Activated T-helper 1 cell treated with anti-CD3 and anti-CD28 coated beads, Interleukin-12 subunit alpha, Interleukin-12 subunit beta, Interleukin-2, Interleukin-4 antibody, amounts not matched to agents 30 ng/mL and 10 ng/mL and 1 ng/mL, durations not matched to agents 14 hours and 24 hours and 36 hours (primary cell): ENCODE measurements around the gene MYO18A. TPM values are rescaled to one million over a fixed set of nuclear protein-coding genes. Genes with fewer than 3 reads are reported as not detected.

ENCODE experiments used
- DNase-seq: peaks from one replicate; pipeline ENCODE4 v3.0.0; 2021; ENCODE audit warnings: low spot score
- H3K27ac Mint-ChIP-seq: one replicate; pipeline ENCODE4 v1.8.0; 2021; ENCODE audit warnings: mild to moderate bottlenecking, mixed read lengths
- H3K27me3 Mint-ChIP-seq: one replicate; pipeline ENCODE4 v1.8.0; 2022; ENCODE audit warnings: mild to moderate bottlenecking, moderate library complexity, mixed read lengths; ENCODE audit not compliant: insufficient read depth
- H3K36me3 Mint-ChIP-seq: one replicate; pipeline ENCODE4 v1.8.0; 2021; ENCODE audit warnings: low read depth, mixed read lengths
- H3K4me1 Mint-ChIP-seq: one replicate; pipeline ENCODE4 v1.8.0; 2021; ENCODE audit warnings: low read depth, mixed read lengths
- H3K4me3 Mint-ChIP-seq: one replicate; pipeline ENCODE4 v1.8.0; 2021; ENCODE audit warnings: mild to moderate bottlenecking, moderate library complexity, mixed read lengths
- H3K9me3 Mint-ChIP-seq: one replicate; pipeline ENCODE4 v1.8.0; 2021; ENCODE audit warnings: mixed read lengths
- intact Hi-C: fragments of 100-400 bp; cut with micrococcal nuclease; formaldehyde crosslinking; loops from one replicate; pipeline ENCODE4 v1.15.1; 2024
- total RNA-seq: library from RNA; stranded (reverse); gene quantifications from 2 replicates; pipeline ENCODE4 v1.2.3, GENCODE V29; 2022

The MYO18A gene
- total RNA-seq, 1 donor from 2014 or later, result 40.5 TPM

- intact Hi-C loops, result loop anchor here (5.0 kb wide), 1 partner anchor 408 kb away; the partner anchor contains the start of genes NEK8 and TLCD1
These were observed 44.7 kb downstream of the MYO18A start for GRCh38 chr17:29135464-29135863.

GRCh38 chr17:29133121-29133713 is 47.0 kb downstream of the MYO18A start:
- H3K27me3 Mint-ChIP-seq, result no peaks in the 10 kb centered on the region
- H3K36me3 Mint-ChIP-seq, result peaks cover 14% of the 10 kb centered on the region
- intact Hi-C loops, result no loop called here
- H3K4me3 Mint-ChIP-seq, result no peak overlapping the region
- no peak for DNase-seq
- H3K4me1 Mint-ChIP-seq, result peaks cover 44% of the 10 kb centered on the region
- H3K9me3 Mint-ChIP-seq, result no peaks in the 10 kb centered on the region
- no peak overlapping the region for H3K27ac Mint-ChIP-seq

More at GRCh38 chr17:29135464-29135863, 44.7 kb downstream of the MYO18A start:
- no peak overlapping the region for H3K4me3 Mint-ChIP-seq
- DNase-seq, result no peak
- peak overlapping the region; percentile 26 for H3K27ac Mint-ChIP-seq
- no peaks in the 10 kb centered on the region for H3K27me3 Mint-ChIP-seq
- peaks cover 67% of the 10 kb centered on the region for H3K4me1 Mint-ChIP-seq
- H3K9me3 Mint-ChIP-seq, result no peaks in the 10 kb centered on the region
- H3K36me3 Mint-ChIP-seq, result peaks cover 14% of the 10 kb centered on the region

- peaks cover 14% of the 10 kb centered on the region for H3K36me3 Mint-ChIP-seq
- no peaks in the 10 kb centered on the region for H3K27me3 Mint-ChIP-seq
- no peak overlapping the region for H3K4me3 Mint-ChIP-seq
- no peak for DNase-seq
- intact Hi-C loops, result no loop called here
- H3K9me3 Mint-ChIP-seq, result no peaks in the 10 kb centered on the region
- peaks cover 32% of the 10 kb centered on the region for H3K4me1 Mint-ChIP-seq
- H3K27ac Mint-ChIP-seq, result peak overlapping the region; percentile 64
These were observed 48.1 kb downstream of the MYO18A start for GRCh38 chr17:29131814-29132682.

- Mint-ChIP-seq H3K9me3 (no peaks in the 10 kb centered on the region), H3K4me1 (peaks cover 16% of the 10 kb centered on the region), H3K27me3 (no peaks in the 10 kb centered on the region), H3K4me3 (no peak overlapping the region), H3K36me3 (peaks cover 8% of the 10 kb centered on the region), H3K27ac (no peak overlapping the region)
- DNase-seq, result no peak
- intact Hi-C loops, result no loop called here
These were observed 50.5 kb downstream of the MYO18A start for GRCh38 chr17:29129731-29130130.

- no peak for DNase-seq
- intact Hi-C loops, result no loop called here
- Mint-ChIP-seq H3K4me3 (no peak overlapping the region), H3K9me3 (no peaks in the 10 kb centered on the region), H3K27me3 (no peaks in the 10 kb centered on the region), H3K27ac (no peak overlapping the region), H3K36me3 (peaks cover 4% of the 10 kb centered on the region), H3K4me1 (peaks cover 16% of the 10 kb centered on the region)
These were observed 52.4 kb downstream of the MYO18A start for GRCh38 chr17:29127840-29128239.

- no peak overlapping the region for H3K4me3 Mint-ChIP-seq
- peaks cover 6% of the 10 kb centered on the region for H3K36me3 Mint-ChIP-seq
- intact Hi-C loops, result no loop called here
- no peak for DNase-seq
- no peak overlapping the region for H3K27ac Mint-ChIP-seq
- H3K4me1 Mint-ChIP-seq, result peaks cover 4% of the 10 kb centered on the region
- H3K27me3 Mint-ChIP-seq, result no peaks in the 10 kb centered on the region
- no peaks in the 10 kb centered on the region for H3K9me3 Mint-ChIP-seq
These were observed 53.8 kb downstream of the MYO18A start for GRCh38 chr17:29126268-29126930.

- no peaks in the 10 kb centered on the region for H3K4me1 Mint-ChIP-seq
- H3K27me3 Mint-ChIP-seq, result no peaks in the 10 kb centered on the region
- intact Hi-C loops, result no loop called here
- H3K9me3 Mint-ChIP-seq, result no peaks in the 10 kb centered on the region
- H3K36me3 Mint-ChIP-seq, result peaks cover 9% of the 10 kb centered on the region
- H3K4me3 Mint-ChIP-seq, result no peak overlapping the region
- DNase-seq, result no peak
- H3K27ac Mint-ChIP-seq, result no peak overlapping the region
These were observed 54.5 kb downstream of the MYO18A start for GRCh38 chr17:29125651-29126050.

GRCh38 chr17:29124925-29125273 is 55.3 kb downstream of the MYO18A start:
- H3K27ac Mint-ChIP-seq, result no peak overlapping the region
- no peaks in the 10 kb centered on the region for H3K4me1 Mint-ChIP-seq
- no peak for DNase-seq
- H3K9me3 Mint-ChIP-seq, result no peaks in the 10 kb centered on the region
- H3K27me3 Mint-ChIP-seq, result no peaks in the 10 kb centered on the region
- intact Hi-C loops, result loop anchor here (1.0 kb wide), 4 partner anchors 13 to 166 kb away; partner anchors contain the start of gene MYO18A
- H3K4me3 Mint-ChIP-seq, result no peak overlapping the region
- peaks cover 12% of the 10 kb centered on the region for H3K36me3 Mint-ChIP-seq

GRCh38 chr17:29124135-29124924 is 55.9 kb downstream of the MYO18A start:
- no peaks in the 10 kb centered on the region for H3K9me3 Mint-ChIP-seq
- H3K4me1 Mint-ChIP-seq, result no peaks in the 10 kb centered on the region
- no peak overlapping the region for H3K27ac Mint-ChIP-seq
- H3K4me3 Mint-ChIP-seq, result no peak overlapping the region
- intact Hi-C loops, result loop anchor here (1.0 kb wide), 4 partner anchors 14 to 167 kb away; partner anchors contain the start of gene MYO18A
- peaks cover 14% of the 10 kb centered on the region for H3K36me3 Mint-ChIP-seq
- peak; percentile 34 for DNase-seq
- H3K27me3 Mint-ChIP-seq, result no peaks in the 10 kb centered on the region

- Mint-ChIP-seq H3K4me3 (no peak overlapping the region), H3K36me3 (peaks cover 22% of the 10 kb centered on the region), H3K4me1 (no peaks in the 10 kb centered on the region), H3K27me3 (no peaks in the 10 kb centered on the region), H3K9me3 (no peaks in the 10 kb centered on the region), H3K27ac (no peak overlapping the region)
- intact Hi-C loops, result no loop called here
- no peak for DNase-seq
These were observed 57.1 kb downstream of the MYO18A start for GRCh38 chr17:29123111-29123510.

- Mint-ChIP-seq H3K27me3 (no peaks in the 10 kb centered on the region), H3K9me3 (no peaks in the 10 kb centered on the region), H3K27ac (no peak overlapping the region), H3K4me3 (no peak overlapping the region), H3K36me3 (peaks cover 22% of the 10 kb centered on the region), H3K4me1 (no peaks in the 10 kb centered on the region)
- DNase-seq, result no peak
- intact Hi-C loops, result no loop called here
These were observed 58.8 kb downstream of the MYO18A start for GRCh38 chr17:29121442-29121841.

GRCh38 chr17:29120433-29120832 is 59.8 kb downstream of the MYO18A start:
- intact Hi-C loops, result no loop called here
- Mint-ChIP-seq H3K4me1 (no peaks in the 10 kb centered on the region), H3K27me3 (no peaks in the 10 kb centered on the region), H3K36me3 (peaks cover 22% of the 10 kb centered on the region), H3K9me3 (no peaks in the 10 kb centered on the region), H3K4me3 (no peak overlapping the region), H3K27ac (no peak overlapping the region)
- no peak for DNase-seq
